ENCODE data around the gene MGAT3.

DNA sequence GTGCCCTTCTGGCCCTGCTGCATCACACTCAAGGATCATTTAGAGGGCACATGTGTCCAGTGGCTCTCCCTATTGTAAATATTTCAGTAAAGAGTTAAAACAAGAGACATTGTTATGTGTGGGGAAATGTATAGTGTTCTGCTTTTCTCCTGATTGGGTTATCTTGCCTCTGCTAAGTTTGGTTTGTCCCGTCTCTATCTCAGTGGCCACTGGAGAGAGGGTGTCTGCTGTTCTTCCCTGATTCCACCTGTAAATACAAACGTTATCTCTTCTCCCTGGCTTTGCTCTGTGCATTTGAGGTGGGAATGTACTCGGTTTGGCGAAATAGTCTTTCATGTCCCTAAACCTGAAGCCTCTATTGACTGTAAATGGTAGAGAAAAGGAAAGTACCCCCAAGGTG is 51.6 kb downstream of the MGAT3 start:
- no peak for TF ChIP-seq POLR2A (IDR thresholded peaks at IDR 0.05; ENCODE audit: borderline replicate concordance, extremely low read depth, insufficient read depth, insufficient read length)
- TF ChIP-seq SIN3A (IDR thresholded peaks at IDR 0.05; ENCODE audit: low read depth) = no peak
- TF ChIP-seq, protein P1, sequence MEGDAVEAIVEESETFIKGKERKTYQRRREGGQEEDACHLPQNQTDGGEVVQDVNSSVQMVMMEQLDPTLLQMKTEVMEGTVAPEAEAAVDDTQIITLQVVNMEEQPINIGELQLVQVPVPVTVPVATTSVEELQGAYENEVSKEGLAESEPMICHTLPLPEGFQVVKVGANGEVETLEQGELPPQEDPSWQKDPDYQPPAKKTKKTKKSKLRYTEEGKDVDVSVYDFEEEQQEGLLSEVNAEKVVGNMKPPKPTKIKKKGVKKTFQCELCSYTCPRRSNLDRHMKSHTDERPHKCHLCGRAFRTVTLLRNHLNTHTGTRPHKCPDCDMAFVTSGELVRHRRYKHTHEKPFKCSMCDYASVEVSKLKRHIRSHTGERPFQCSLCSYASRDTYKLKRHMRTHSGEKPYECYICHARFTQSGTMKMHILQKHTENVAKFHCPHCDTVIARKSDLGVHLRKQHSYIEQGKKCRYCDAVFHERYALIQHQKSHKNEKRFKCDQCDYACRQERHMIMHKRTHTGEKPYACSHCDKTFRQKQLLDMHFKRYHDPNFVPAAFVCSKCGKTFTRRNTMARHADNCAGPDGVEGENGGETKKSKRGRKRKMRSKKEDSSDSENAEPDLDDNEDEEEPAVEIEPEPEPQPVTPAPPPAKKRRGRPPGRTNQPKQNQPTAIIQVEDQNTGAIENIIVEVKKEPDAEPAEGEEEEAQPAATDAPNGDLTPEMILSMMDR (IDR thresholded peaks at IDR 0.05 in 2 of 3, conservative IDR thresholded peaks at IDR 0.05 in 1 of 3; ENCODE audit: borderline replicate concordance in 1 of 3, insufficient read depth in 1 of 3, low read depth in 2 of 3, low read length in 2 of 3) = no peak
- TF ChIP-seq, protein P2, sequence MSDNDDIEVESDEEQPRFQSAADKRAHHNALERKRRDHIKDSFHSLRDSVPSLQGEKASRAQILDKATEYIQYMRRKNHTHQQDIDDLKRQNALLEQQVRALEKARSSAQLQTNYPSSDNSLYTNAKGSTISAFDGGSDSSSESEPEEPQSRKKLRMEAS (IDR thresholded peaks at IDR 0.05) = no peak
- no peak for TF ChIP-seq JUND (IDR thresholded peaks at IDR 0.05)

All from HCT116 (cell line).